ENCODE measurements around the gene SLC16A10. TPM values are rescaled to one million over a fixed set of nuclear protein-coding genes. Genes with fewer than 3 reads are reported as not detected.

The SLC16A10 gene
- total and polyA plus RNA-seq, 2 experiments from 2014 or later = 19.9 to 34.1 TPM

GRCh38 chr6:111237852-111238251 lies 150.5 kb downstream of the SLC16A10 start:
- DNase-seq (ENCODE audit: low spot score) = no peak
- Histone ChIP-seq H3K36me3 (replicated peaks; ENCODE audit: insufficient read depth, low read depth) (no peaks in the 10 kb centered on the region), H3K79me2 (no peaks in the 10 kb centered on the region), H3K27ac (no peak overlapping the region), H4K20me1 (ENCODE audit: insufficient read depth, poor library complexity, severe bottlenecking) (no peaks in the 10 kb centered on the region), H2AFZ (no peak overlapping the region), H3K4me1 (ENCODE audit: insufficient read depth) (no peaks in the 10 kb centered on the region), H3K4me2 (no peak overlapping the region), H3K9me2 (replicated peaks; ENCODE audit: insufficient read depth) (no peaks in the 10 kb centered on the region), H3K27me3 (no peaks in the 10 kb centered on the region), H3K4me3 (no peak overlapping the region), H3K9me3 (ENCODE audit: low read depth) (no peaks in the 10 kb centered on the region)
- WGBS (ENCODE audit: low lambda C conversion rate, missing lambda C conversion rate) = 100% methylated on average over 2 of the region's 2 CpGs
- TF ChIP-seq, protein P1, sequence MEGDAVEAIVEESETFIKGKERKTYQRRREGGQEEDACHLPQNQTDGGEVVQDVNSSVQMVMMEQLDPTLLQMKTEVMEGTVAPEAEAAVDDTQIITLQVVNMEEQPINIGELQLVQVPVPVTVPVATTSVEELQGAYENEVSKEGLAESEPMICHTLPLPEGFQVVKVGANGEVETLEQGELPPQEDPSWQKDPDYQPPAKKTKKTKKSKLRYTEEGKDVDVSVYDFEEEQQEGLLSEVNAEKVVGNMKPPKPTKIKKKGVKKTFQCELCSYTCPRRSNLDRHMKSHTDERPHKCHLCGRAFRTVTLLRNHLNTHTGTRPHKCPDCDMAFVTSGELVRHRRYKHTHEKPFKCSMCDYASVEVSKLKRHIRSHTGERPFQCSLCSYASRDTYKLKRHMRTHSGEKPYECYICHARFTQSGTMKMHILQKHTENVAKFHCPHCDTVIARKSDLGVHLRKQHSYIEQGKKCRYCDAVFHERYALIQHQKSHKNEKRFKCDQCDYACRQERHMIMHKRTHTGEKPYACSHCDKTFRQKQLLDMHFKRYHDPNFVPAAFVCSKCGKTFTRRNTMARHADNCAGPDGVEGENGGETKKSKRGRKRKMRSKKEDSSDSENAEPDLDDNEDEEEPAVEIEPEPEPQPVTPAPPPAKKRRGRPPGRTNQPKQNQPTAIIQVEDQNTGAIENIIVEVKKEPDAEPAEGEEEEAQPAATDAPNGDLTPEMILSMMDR (IDR thresholded peaks at IDR 0.05; ENCODE audit: poor library complexity) = no peak
- TF ChIP-seq EZH2phosphoT487 (IDR thresholded peaks at IDR 0.05; ENCODE audit: low read depth, severe bottlenecking, unreplicated experiment) (no peak), EZH2 (IDR thresholded peaks at IDR 0.05; ENCODE audit: borderline replicate concordance) (no peak)

DNA sequence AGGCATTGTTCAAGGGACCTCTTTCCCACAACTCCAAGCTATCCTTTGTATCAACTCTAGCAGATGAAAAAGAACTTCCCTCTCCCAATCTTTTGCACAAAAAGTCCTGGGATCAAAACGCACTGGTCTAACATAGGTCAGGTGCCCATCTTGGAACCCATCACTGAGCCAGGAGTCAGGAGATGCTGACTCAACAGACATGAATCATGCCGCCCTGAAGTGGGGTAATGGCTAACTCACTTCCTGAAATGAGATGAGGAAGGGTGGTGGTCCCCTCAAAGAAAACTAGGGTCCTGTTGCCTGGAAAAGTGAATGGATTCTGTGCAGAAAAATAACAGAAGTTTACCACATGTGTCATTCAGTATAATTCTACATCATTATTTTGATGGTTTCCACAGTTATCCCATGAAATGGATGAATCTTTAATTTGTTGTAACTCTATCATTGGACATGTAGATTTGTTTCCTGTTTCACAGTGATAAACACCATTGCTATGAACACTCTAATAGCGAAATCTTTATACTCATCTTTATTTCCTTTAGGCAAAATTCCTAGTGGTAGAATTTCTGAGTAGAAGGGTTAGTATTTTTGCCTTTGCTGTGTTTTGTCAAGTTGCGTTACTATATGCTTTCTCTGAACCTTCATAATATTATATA lies 151.3 kb downstream of the SLC16A10 start:
- H2AFZ ChIP-seq = no peak overlapping the region
- WGBS (ENCODE audit: low lambda C conversion rate, missing lambda C conversion rate) = 86% methylated on average over 4 of the region's 4 CpGs

GRCh38 chr6:111239461-111239860 lies 152.2 kb downstream of the SLC16A10 start:
- 84% methylated on average over 4 of the region's 4 CpGs for WGBS (ENCODE audit: low lambda C conversion rate, missing lambda C conversion rate)
- Histone ChIP-seq H3K4me2 (no peak overlapping the region), H4K20me1 (ENCODE audit: insufficient read depth, poor library complexity, severe bottlenecking) (no peaks in the 10 kb centered on the region), H3K79me2 (no peaks in the 10 kb centered on the region), H3K27ac (no peak overlapping the region), H3K4me3 (no peak overlapping the region), H2AFZ (no peak overlapping the region), H3K9me3 (ENCODE audit: low read depth) (no peaks in the 10 kb centered on the region), H3K9me2 (replicated peaks; ENCODE audit: insufficient read depth) (no peaks in the 10 kb centered on the region), H3K4me1 (ENCODE audit: insufficient read depth) (no peaks in the 10 kb centered on the region), H3K36me3 (replicated peaks; ENCODE audit: insufficient read depth, low read depth) (no peaks in the 10 kb centered on the region), H3K27me3 (no peaks in the 10 kb centered on the region)
- TF ChIP-seq, protein P1 (IDR thresholded peaks at IDR 0.05; ENCODE audit: poor library complexity) = no peak
- TF ChIP-seq EZH2phosphoT487 (IDR thresholded peaks at IDR 0.05; ENCODE audit: low read depth, severe bottlenecking, unreplicated experiment) = no peak
- no peak for TF ChIP-seq EZH2 (IDR thresholded peaks at IDR 0.05; ENCODE audit: borderline replicate concordance)
- no peak for DNase-seq (ENCODE audit: low spot score)

More for the DNA sequence above, 151.3 kb downstream of the SLC16A10 start:
- Histone ChIP-seq H3K9me2 (replicated peaks; ENCODE audit: insufficient read depth) (no peaks in the 10 kb centered on the region), H3K4me3 (no peak overlapping the region), H3K79me2 (no peaks in the 10 kb centered on the region), H3K27ac (no peak overlapping the region), H3K27me3 (no peaks in the 10 kb centered on the region), H3K4me1 (ENCODE audit: insufficient read depth) (no peaks in the 10 kb centered on the region), H3K36me3 (replicated peaks; ENCODE audit: insufficient read depth, low read depth) (no peaks in the 10 kb centered on the region), H4K20me1 (ENCODE audit: insufficient read depth, poor library complexity, severe bottlenecking) (no peaks in the 10 kb centered on the region), H3K9me3 (ENCODE audit: low read depth) (no peaks in the 10 kb centered on the region), H3K4me2 (no peak overlapping the region)
- TF ChIP-seq EZH2 (IDR thresholded peaks at IDR 0.05; ENCODE audit: borderline replicate concordance) = no peak
- DNase-seq (ENCODE audit: low spot score) = no peak

DNA sequence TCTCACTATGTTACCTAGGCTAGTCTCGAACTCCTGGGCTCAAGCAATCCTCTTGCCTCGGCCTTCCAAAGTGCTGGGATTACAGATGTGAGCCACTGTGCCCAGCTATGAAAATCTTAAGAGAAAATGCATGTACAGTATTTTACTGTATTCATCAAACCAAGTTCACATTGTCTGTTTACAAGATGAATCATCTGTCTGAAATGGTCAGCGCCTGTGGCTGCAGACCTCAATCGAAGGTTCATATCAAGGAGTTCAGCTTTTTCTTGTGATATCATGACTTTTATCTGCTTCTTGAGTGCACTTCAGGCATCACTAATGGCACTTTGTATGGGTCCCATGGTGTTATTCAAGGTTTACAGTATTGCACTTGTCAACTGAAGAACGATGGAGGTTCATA lies 155.1 kb downstream of the SLC16A10 start:
- H3K9me2 ChIP-seq (replicated peaks; ENCODE audit: insufficient read depth) = no peaks in the 10 kb centered on the region

More for the DNA sequence above, 155.1 kb downstream of the SLC16A10 start:
- Histone ChIP-seq H3K4me1 (ENCODE audit: insufficient read depth) (no peaks in the 10 kb centered on the region), H3K9me3 (ENCODE audit: low read depth) (no peaks in the 10 kb centered on the region), H3K27ac (no peak overlapping the region), H3K4me3 (no peak overlapping the region), H2AFZ (no peak overlapping the region), H3K79me2 (no peaks in the 10 kb centered on the region), H3K36me3 (replicated peaks; ENCODE audit: insufficient read depth, low read depth) (no peaks in the 10 kb centered on the region), H4K20me1 (ENCODE audit: insufficient read depth, poor library complexity, severe bottlenecking) (no peaks in the 10 kb centered on the region), H3K4me2 (no peak overlapping the region), H3K27me3 (no peaks in the 10 kb centered on the region)
- DNase-seq (ENCODE audit: low spot score) = no peak
- TF ChIP-seq EZH2phosphoT487 (IDR thresholded peaks at IDR 0.05; ENCODE audit: low read depth, severe bottlenecking, unreplicated experiment) = no peak
- TF ChIP-seq EZH2 (IDR thresholded peaks at IDR 0.05; ENCODE audit: borderline replicate concordance) = no peak
- TF ChIP-seq, protein P1 (IDR thresholded peaks at IDR 0.05; ENCODE audit: poor library complexity) = no peak
- 71% methylated on average over 5 of the region's 5 CpGs for WGBS (ENCODE audit: low lambda C conversion rate, missing lambda C conversion rate)
